Ishikawa (cell line): ENCODE data around the gene PDSS2.

Source experiments
- CREB1 ChIP-seq: IDR thresholded peaks from 2 replicates; pipeline ENCODE4 v1.6.1; 2012; ENCODE audit warnings: low read depth
- EGR1 ChIP-seq: IDR thresholded peaks from 2 replicates; pipeline ENCODE4 v1.6.1; 2012
- EP300 ChIP-seq: IDR thresholded peaks from 2 replicates; pipeline ENCODE4 v1.6.1; 2012; ENCODE audit warnings: borderline replicate concordance
- FOXM1 ChIP-seq: IDR thresholded peaks from 2 replicates; pipeline ENCODE4 v1.6.1; 2012; ENCODE audit warnings: low read depth, borderline replicate concordance
- MAX ChIP-seq: IDR thresholded peaks from 2 replicates; pipeline ENCODE4 v1.6.1; 2012
- NFIC ChIP-seq: IDR thresholded peaks from 2 replicates; pipeline ENCODE4 v1.6.1; 2012
- RAD21 ChIP-seq: IDR thresholded peaks from 2 replicates; pipeline ENCODE4 v1.6.1; 2012; ENCODE audit warnings: low read depth
- REST ChIP-seq: IDR thresholded peaks from 2 replicates; pipeline ENCODE4 v1.6.1; 2012; ENCODE audit warnings: low read depth, mild to moderate bottlenecking
- TAF1 ChIP-seq: IDR thresholded peaks from 2 replicates; pipeline ENCODE4 v1.6.1; 2012; ENCODE audit warnings: low read depth, mild to moderate bottlenecking
- TCF12 ChIP-seq: IDR thresholded peaks from 2 replicates; pipeline ENCODE4 v1.6.1; 2012; ENCODE audit warnings: low read depth
- TEAD4 ChIP-seq: IDR thresholded peaks from 2 replicates; pipeline ENCODE4 v1.6.1; 2012
- USF1 ChIP-seq: IDR thresholded peaks from 2 replicates; pipeline ENCODE4 v1.6.1; 2012
- YY1 ChIP-seq: IDR thresholded peaks from 2 replicates; pipeline ENCODE4 v1.6.1; 2012; ENCODE audit warnings: low read depth
- ZBTB7A ChIP-seq: IDR thresholded peaks from 2 replicates; pipeline ENCODE4 v1.6.1; 2012; ENCODE audit warnings: low read depth

- TF ChIP-seq EP300 (no peak), FOXM1 (no peak), TAF1 (no peak), YY1 (no peak), RAD21 (no peak), ZBTB7A (no peak), REST (no peak), TCF12 (no peak), TEAD4 (no peak), CREB1 (no peak), EGR1 (no peak), MAX (no peak), NFIC (no peak), USF1 (no peak)
Measured at GRCh38 chr6:107184435-107184834, 274.9 kb downstream of the PDSS2 start.
